Measurements from ENCODE around the gene THSD7B. TPM values are rescaled to one million over a fixed set of nuclear protein-coding genes. Genes with fewer than 3 reads are reported as not detected.

THSD7B gene
- total and polyA plus RNA-seq, 2 of the 8 experiments (the other 6 are each of a cell fraction or from before 2014, with no cell fraction given), result 0.60 to 2.9 TPM

- POLR2A ChIA-PET (ENCODE audit: partially characterized antibody), result no interaction called here
- no peak overlapping the region for H2AK5ac ChIP-seq (ENCODE audit: low read depth, low read length)
- no peak overlapping the region for H2BK20ac ChIP-seq (ENCODE audit: low read length)
- H2BK12ac ChIP-seq (ENCODE audit: low read depth, low read length), result no peak overlapping the region
- CTCF ChIA-PET (ENCODE audit: partially characterized antibody), result interaction anchor here (0.6 to 0.8 kb wide), 3 partner anchors 8 to 170 kb away, joined by 3 to 4 read pairs (median 3); no protein-coding TSS in a partner anchor
- no peak overlapping the region for H3K4ac ChIP-seq (replicated peaks; ENCODE audit: insufficient read length, low read depth, low read length)
- no peak overlapping the region for H4K5ac ChIP-seq (ENCODE audit: insufficient read length, low read depth, low read length)
- no peaks in the 10 kb centered on the region for H3K9me3 ChIP-seq (ENCODE audit: insufficient read depth in 2 of 2, low read depth in 1 of 2, low read length in 1 of 2)
- no peaks in the 10 kb centered on the region for H3K79me2 ChIP-seq (ENCODE audit: control insufficient read depth in 1 of 2, insufficient read depth in 2 of 2, low read length in 2 of 2)
- H3K23ac ChIP-seq (ENCODE audit: insufficient read length), result no peak overlapping the region
- no peak for FAIRE-seq
- H3K56ac ChIP-seq (replicated peaks; ENCODE audit: insufficient read length, low read depth, low read length), result no peak overlapping the region
- H3K9ac ChIP-seq (replicated peaks in 1 of 4; ENCODE audit: extremely low read depth in 1 of 4, low read depth in 3 of 4, low read length in 3 of 4), result no peak overlapping the region
- no peak for DNase-seq (ENCODE audit: low read depth in 1 of 2, low spot score in 2 of 2)
- H2BK5ac ChIP-seq (ENCODE audit: low read depth, low read length), result no peak overlapping the region
- H3K23me2 ChIP-seq (ENCODE audit: low read depth, low read length), result no peaks in the 10 kb centered on the region
- no peak overlapping the region for H3K14ac ChIP-seq (ENCODE audit: insufficient read length)
- H2BK120ac ChIP-seq (replicated peaks; ENCODE audit: low read depth, low read length), result no peak overlapping the region
- H3K36me3 ChIP-seq (ENCODE audit: control insufficient read depth in 2 of 4, insufficient read depth in 4 of 4, low read length in 3 of 4), result no peaks in the 10 kb centered on the region
- no peak overlapping the region for H3K4me3 ChIP-seq (ENCODE audit: extremely low read depth in 1 of 4, insufficient read depth in 2 of 4, low read depth in 3 of 4, low read length in 4 of 4)
- H2BK15ac ChIP-seq (ENCODE audit: low read length), result no peak overlapping the region
- H3K4me2 ChIP-seq (ENCODE audit: insufficient read depth in 1 of 2, low read depth in 2 of 2, low read length in 2 of 2), result no peak overlapping the region
- H4K8ac ChIP-seq (ENCODE audit: extremely low read depth, insufficient read depth, low read length), result no peak overlapping the region
- no peaks in the 10 kb centered on the region for H3K27me3 ChIP-seq (replicated peaks in 1 of 4; ENCODE audit: control insufficient read depth in 3 of 4, extremely low read depth in 1 of 4, insufficient read depth in 3 of 4, low read length in 3 of 4)
- H3K79me1 ChIP-seq (ENCODE audit: low read depth, low read length), result no peaks in the 10 kb centered on the region
- 0 out of 2 replicates have a peak overlapping the region, but pooled peaks have one; percentile 3 for H2AFZ ChIP-seq (ENCODE audit: low read length)
- WGBS, 2 experiments (ENCODE audit: extremely low coverage in 1 of 2, insufficient coverage in 1 of 2, insufficient read length in 1 of 2, insufficient replicate concordance in 2 of 2, low coverage in 1 of 2, low lambda C conversion rate in 2 of 2, missing lambda C conversion rate in 1 of 2), result 82% methylated on average over 3 of the region's 3 CpGs; no CpG with 5 or more reads in 1 of the 2 experiments
- no peak overlapping the region for H4K91ac ChIP-seq (replicated peaks; ENCODE audit: insufficient read length, low read length)
- no peak overlapping the region for H3K27ac ChIP-seq (ENCODE audit: low read depth, low read length)
- no peaks in the 10 kb centered on the region for H3K4me1 ChIP-seq (replicated peaks in 1 of 4; ENCODE audit: control insufficient read depth in 3 of 4, insufficient read depth in 4 of 4, low read length in 3 of 4)
- TF ChIP-seq CHD2 (IDR thresholded peaks at IDR 0.05; ENCODE audit: low read length) (no peak), EZH2 (IDR thresholded peaks at IDR 0.05; ENCODE audit: low read depth, low read length, severe bottlenecking) (no peak), E2F6 (IDR thresholded peaks at IDR 0.05) (no peak), TCF12 (IDR thresholded peaks at IDR 0.05; ENCODE audit: low read depth, low read length) (no peak)
- H4K20me1 ChIP-seq (replicated peaks in 1 of 2; ENCODE audit: control insufficient read depth in 1 of 2, insufficient read depth in 2 of 2, low read length in 2 of 2), result no peaks in the 10 kb centered on the region
- no peak overlapping the region for H3K18ac ChIP-seq (ENCODE audit: extremely low read depth, low read length)
Measured at GRCh38 chr2:136787970-136788369, 22.6 kb downstream of the THSD7B start.
